ENCODE results near the gene CCT8L2. TPM values are rescaled to one million over a fixed set of nuclear protein-coding genes. Genes with fewer than 3 reads are reported as not detected.
"Not testable (repeated sequence)": the region's sequence is repeated elsewhere in the genome, so short reads cannot be mapped to it uniquely, and the experiment has no call there.

Gene CCT8L2
- total and polyA plus RNA-seq, 2 donors (not counting 3 experiments of a cell fraction or from before 2014, with no cell fraction given): not detected

- no peaks in the 10 kb centered on the region for H3K9me3 ChIP-seq (replicated peaks; ENCODE audit: control insufficient read depth, insufficient read depth, low read length)
- dilution Hi-C loops (cut with MboI; ENCODE audit: extremely low pct_ligation_motif_present, low sequenced_read_pairs): no loop called here
- H3K36me3 ChIP-seq (ENCODE audit: control insufficient read depth in 2 of 2, extremely low read depth in 1 of 2, insufficient read depth in 2 of 2, low read length in 2 of 2): no peaks in the 10 kb centered on the region
- DNase-seq (ENCODE audit: low read depth, low spot score) (no peak), FAIRE-seq (peak; percentile 69)
- POLR2A ChIA-PET: no interaction called here
- CTCF ChIA-PET: no interaction called here
- no peaks in the 10 kb centered on the region for H4K20me1 ChIP-seq (replicated peaks; ENCODE audit: control insufficient read depth, extremely low read depth, insufficient read depth, low read length)
- H3K9ac ChIP-seq (replicated peaks; ENCODE audit: extremely low read depth, insufficient read depth, low read length): no peak overlapping the region
- no peaks in the 10 kb centered on the region for H3K9me1 ChIP-seq (replicated peaks; ENCODE audit: control insufficient read depth, extremely low read depth, insufficient read depth, low read length)
- no TSS peak for BruUV-seq (replicated peaks)
- H3K4me1 ChIP-seq (ENCODE audit: control insufficient read depth, extremely low read depth, insufficient read depth, low read length): no peaks in the 10 kb centered on the region
- no peaks in the 10 kb centered on the region for H3K79me2 ChIP-seq (ENCODE audit: control insufficient read depth, insufficient read depth, low read length)
- intact Hi-C loops (cut with micrococcal nuclease): no loop called here
- no peak overlapping the region for H3K4me3 ChIP-seq (replicated peaks in 1 of 3; ENCODE audit: insufficient read depth in 1 of 3, low read depth in 1 of 3, low read length in 3 of 3)
- no peaks in the 10 kb centered on the region for H3K27me3 ChIP-seq (ENCODE audit: control insufficient read depth in 2 of 2, insufficient read depth in 2 of 2, low read length in 2 of 2)
- H3K27ac ChIP-seq (ENCODE audit: insufficient read depth, low read depth, low read length): no peak overlapping the region
- H3K4me2 ChIP-seq (ENCODE audit: insufficient read depth, low read length): no peak overlapping the region
- no peak overlapping the region for H2AFZ ChIP-seq (ENCODE audit: low read depth, low read length)
- TF ChIP-seq GATA2 (IDR thresholded peaks at IDR 0.05; ENCODE audit: insufficient read depth, insufficient read length, low read depth, low read length) (no peak), EZH2 (IDR thresholded peaks at IDR 0.05; ENCODE audit: borderline replicate concordance, low read depth, low read length, severe bottlenecking) (no peak), POLR2A (IDR thresholded peaks at IDR 0.05; ENCODE audit: low read depth, low read length) (no peak), JUN (IDR thresholded peaks at IDR 0.05; ENCODE audit: borderline replicate concordance, insufficient read depth, insufficient read length, low read depth) (no peak), MYC (IDR thresholded peaks at IDR 0.05; ENCODE audit: low read depth, low read length) (no peak), MAX (IDR thresholded peaks at IDR 0.05; ENCODE audit: insufficient read depth, insufficient read length) (no peak), POLR2AphosphoS5 (IDR thresholded peaks at IDR 0.05; ENCODE audit: insufficient read depth, low read depth, low read length) (no peak), FOS (IDR thresholded peaks at IDR 0.05; ENCODE audit: borderline replicate concordance, insufficient read depth, low read length) (no peak)
- TF ChIP-seq, protein P1, sequence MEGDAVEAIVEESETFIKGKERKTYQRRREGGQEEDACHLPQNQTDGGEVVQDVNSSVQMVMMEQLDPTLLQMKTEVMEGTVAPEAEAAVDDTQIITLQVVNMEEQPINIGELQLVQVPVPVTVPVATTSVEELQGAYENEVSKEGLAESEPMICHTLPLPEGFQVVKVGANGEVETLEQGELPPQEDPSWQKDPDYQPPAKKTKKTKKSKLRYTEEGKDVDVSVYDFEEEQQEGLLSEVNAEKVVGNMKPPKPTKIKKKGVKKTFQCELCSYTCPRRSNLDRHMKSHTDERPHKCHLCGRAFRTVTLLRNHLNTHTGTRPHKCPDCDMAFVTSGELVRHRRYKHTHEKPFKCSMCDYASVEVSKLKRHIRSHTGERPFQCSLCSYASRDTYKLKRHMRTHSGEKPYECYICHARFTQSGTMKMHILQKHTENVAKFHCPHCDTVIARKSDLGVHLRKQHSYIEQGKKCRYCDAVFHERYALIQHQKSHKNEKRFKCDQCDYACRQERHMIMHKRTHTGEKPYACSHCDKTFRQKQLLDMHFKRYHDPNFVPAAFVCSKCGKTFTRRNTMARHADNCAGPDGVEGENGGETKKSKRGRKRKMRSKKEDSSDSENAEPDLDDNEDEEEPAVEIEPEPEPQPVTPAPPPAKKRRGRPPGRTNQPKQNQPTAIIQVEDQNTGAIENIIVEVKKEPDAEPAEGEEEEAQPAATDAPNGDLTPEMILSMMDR (IDR thresholded peaks at IDR 0.05; ENCODE audit: extremely low read depth in 1 of 2, insufficient read depth in 1 of 2, low read depth in 1 of 2, low read length in 2 of 2): no peak
These were observed 33.3 kb downstream of the CCT8L2 start for GRCh38 chr22:16559056-16559955.

GRCh38 chr22:16558376-16558945 lies 34.1 kb downstream of the CCT8L2 start:
- H3K4me1 ChIP-seq (ENCODE audit: control insufficient read depth, extremely low read depth, insufficient read depth, low read length); H3K4me3 ChIP-seq (replicated peaks in 1 of 3; ENCODE audit: insufficient read depth in 1 of 3, low read depth in 1 of 3, low read length in 3 of 3); FAIRE-seq; POLR2A ChIA-PET; H3K27ac ChIP-seq (ENCODE audit: insufficient read depth, low read depth, low read length); H3K9me1 ChIP-seq (replicated peaks; ENCODE audit: control insufficient read depth, extremely low read depth, insufficient read depth, low read length); H3K4me2 ChIP-seq (ENCODE audit: insufficient read depth, low read length); H3K9me3 ChIP-seq (replicated peaks; ENCODE audit: control insufficient read depth, insufficient read depth, low read length); H3K36me3 ChIP-seq (ENCODE audit: control insufficient read depth in 2 of 2, extremely low read depth in 1 of 2, insufficient read depth in 2 of 2, low read length in 2 of 2); dilution Hi-C loops (cut with MboI; ENCODE audit: extremely low pct_ligation_motif_present, low sequenced_read_pairs); CTCF ChIA-PET; BruUV-seq (replicated peaks); H3K27me3 ChIP-seq (ENCODE audit: control insufficient read depth in 2 of 2, insufficient read depth in 2 of 2, low read length in 2 of 2); H3K9ac ChIP-seq (replicated peaks; ENCODE audit: extremely low read depth, insufficient read depth, low read length); H3K79me2 ChIP-seq (ENCODE audit: control insufficient read depth, insufficient read depth, low read length); H4K20me1 ChIP-seq (replicated peaks; ENCODE audit: control insufficient read depth, extremely low read depth, insufficient read depth, low read length); H2AFZ ChIP-seq (ENCODE audit: low read depth, low read length); DNase-seq (ENCODE audit: low read depth, low spot score); intact Hi-C loops (cut with micrococcal nuclease): not testable (repeated sequence)

Measured in endothelial cell of umbilical vein (primary cell).